ENCODE data around the gene ITGAD. TPM values are rescaled to one million over a fixed set of nuclear protein-coding genes. Genes with fewer than 3 reads are reported as not detected.

The ITGAD gene
- total and polyA plus RNA-seq, 2 of the 8 experiments (the other 6 are each of a cell fraction or from before 2014, with no cell fraction given) = 0.06 TPM; not detected in 1

DNA sequence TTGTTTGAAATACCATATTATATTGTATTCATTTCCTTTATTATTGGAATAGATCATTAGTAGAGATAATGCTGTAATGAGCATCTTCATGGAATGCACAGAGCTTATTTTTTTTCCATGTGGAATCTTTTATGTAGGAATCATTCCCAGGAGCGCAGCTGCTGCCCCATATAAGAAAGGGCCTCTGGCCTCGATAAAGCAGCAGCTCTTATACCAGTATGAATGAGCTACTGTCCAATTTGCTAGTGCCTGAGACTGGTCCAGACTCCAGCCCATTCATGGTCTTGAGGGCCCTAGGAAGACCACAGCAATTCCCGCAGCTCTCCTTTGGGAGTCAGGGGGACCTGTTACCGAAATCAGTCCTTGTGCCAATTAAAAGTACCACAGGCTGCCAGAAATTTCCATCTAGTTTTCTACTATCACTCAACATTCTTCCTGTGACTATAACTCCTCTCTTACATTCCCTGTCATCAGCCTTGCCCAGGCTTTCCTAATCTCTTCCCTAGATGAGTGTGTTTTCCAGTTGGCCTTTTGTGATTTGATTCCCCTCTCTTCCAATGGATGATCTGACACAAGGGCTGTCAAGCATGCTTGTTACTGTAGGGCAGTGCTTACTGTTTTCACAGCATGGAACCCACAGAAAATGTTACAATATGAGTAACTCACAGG lies 47.5 kb downstream of the ITGAD start:
- no peak overlapping the region for H2AFZ ChIP-seq (ENCODE audit: low read length)
- H2BK15ac ChIP-seq (ENCODE audit: low read length) = no peak overlapping the region
- H3K23me2 ChIP-seq (ENCODE audit: low read depth, low read length) = no peaks in the 10 kb centered on the region; the same call in 1 of the 2 replicates
- DNase-seq (ENCODE audit: low read depth in 1 of 2, low spot score in 2 of 2) = no peak
- H3K4me2 ChIP-seq (ENCODE audit: insufficient read depth in 1 of 2, low read depth in 2 of 2, low read length in 2 of 2) = no peak overlapping the region
- no peak overlapping the region for H2BK12ac ChIP-seq (ENCODE audit: low read depth, low read length)
- H2BK120ac ChIP-seq (replicated peaks; ENCODE audit: low read depth, low read length) = no peak overlapping the region
- no peak overlapping the region for H3K18ac ChIP-seq (ENCODE audit: extremely low read depth, low read length)
- no peak overlapping the region for H4K91ac ChIP-seq (replicated peaks; ENCODE audit: insufficient read length, low read length)
- no peak overlapping the region for H4K5ac ChIP-seq (ENCODE audit: insufficient read length, low read depth, low read length)
- no peak overlapping the region for H3K9ac ChIP-seq (replicated peaks in 1 of 4; ENCODE audit: extremely low read depth in 1 of 4, low read depth in 3 of 4, low read length in 3 of 4)
- no peak overlapping the region for H2BK20ac ChIP-seq (ENCODE audit: low read length)
- no peak overlapping the region for H3K56ac ChIP-seq (replicated peaks; ENCODE audit: insufficient read length, low read depth, low read length)
- no peaks in the 10 kb centered on the region; a peak in 1 of 7 replicates for H3K4me1 ChIP-seq (replicated peaks in 1 of 4; ENCODE audit: control insufficient read depth in 3 of 4, insufficient read depth in 4 of 4, low read length in 3 of 4)
- no peak overlapping the region for H3K4me3 ChIP-seq (ENCODE audit: extremely low read depth in 1 of 4, insufficient read depth in 2 of 4, low read depth in 3 of 4, low read length in 4 of 4)
- H3K36me3 ChIP-seq (ENCODE audit: control insufficient read depth in 2 of 4, insufficient read depth in 4 of 4, low read length in 3 of 4) = no peaks in the 10 kb centered on the region
- H3K79me2 ChIP-seq (ENCODE audit: control insufficient read depth in 1 of 2, insufficient read depth in 2 of 2, low read length in 2 of 2) = no peaks in the 10 kb centered on the region
- no peak overlapping the region for H3K27ac ChIP-seq (ENCODE audit: low read depth, low read length)
- WGBS, 2 experiments (ENCODE audit: extremely low coverage in 1 of 2, insufficient coverage in 1 of 2, insufficient read length in 1 of 2, insufficient replicate concordance in 2 of 2, low coverage in 1 of 2, low lambda C conversion rate in 2 of 2, missing lambda C conversion rate in 1 of 2) = 89% methylated on average over 4 of the region's 4 CpGs; no CpG with 5 or more reads in 1 of the 2 experiments
- no peak overlapping the region for H3K23ac ChIP-seq (ENCODE audit: insufficient read length)
- H3K4ac ChIP-seq (replicated peaks; ENCODE audit: insufficient read length, low read depth, low read length) = no peak overlapping the region
- ChIA-PET POLR2A (ENCODE audit: partially characterized antibody) (interaction anchor here (0.5 to 1.7 kb wide), 3 partner anchors 67 to 257 kb away, joined by 3 to 4 read pairs (median 4); partner anchors contain the start of gene RUSF1), CTCF (ENCODE audit: partially characterized antibody) (interaction anchor here (1.1 to 6.5 kb wide), 4 partner anchors 11 to 54 kb away, joined by 3 to 36 read pairs (median 18); partner anchors contain the start of gene COX6A2)
- H3K9me3 ChIP-seq (ENCODE audit: insufficient read depth in 2 of 2, low read depth in 1 of 2, low read length in 1 of 2) = no peaks in the 10 kb centered on the region
- no peaks in the 10 kb centered on the region for H3K79me1 ChIP-seq (ENCODE audit: low read depth, low read length)
- H3K27me3 ChIP-seq (replicated peaks in 1 of 4; ENCODE audit: control insufficient read depth in 3 of 4, extremely low read depth in 1 of 4, insufficient read depth in 3 of 4, low read length in 3 of 4) = peaks cover 0 to 2% (median 0%) of the 10 kb centered on the region in 4 experiments; a peak in 1 of 7 replicates
- H4K8ac ChIP-seq (ENCODE audit: extremely low read depth, insufficient read depth, low read length) = no peak overlapping the region
- no peak overlapping the region for H2BK5ac ChIP-seq (ENCODE audit: low read depth, low read length)
- H2AK5ac ChIP-seq (ENCODE audit: low read depth, low read length) = no peak overlapping the region
- no peak overlapping the region for H3K14ac ChIP-seq (ENCODE audit: insufficient read length)
- FAIRE-seq = no peak
- H4K20me1 ChIP-seq (replicated peaks in 1 of 2; ENCODE audit: control insufficient read depth in 1 of 2, insufficient read depth in 2 of 2, low read length in 2 of 2) = no peaks in the 10 kb centered on the region
- TF ChIP-seq GABPA (IDR thresholded peaks at IDR 0.05; ENCODE audit: borderline replicate concordance, insufficient read depth, low read length) (no peak), TBP (IDR thresholded peaks at IDR 0.05; ENCODE audit: low read depth, low read length) (no peak), TEAD4 (IDR thresholded peaks at IDR 0.05; ENCODE audit: low read depth, low read length) (no peak), RFX5 (IDR thresholded peaks at IDR 0.05; ENCODE audit: borderline replicate concordance, low read depth, low read length) (no peak), SUZ12 (IDR thresholded peaks at IDR 0.05; ENCODE audit: low read length) (no peak), RAD21 (IDR thresholded peaks at IDR 0.05 in 1 of 2, conservative IDR thresholded peaks at IDR 0.05 in 1 of 2; ENCODE audit: low read depth in 2 of 2, low read length in 2 of 2) (no peak), EGR1 (IDR thresholded peaks at IDR 0.05; ENCODE audit: borderline replicate concordance, low read depth, low read length) (no peak), FOSL1 (IDR thresholded peaks at IDR 0.05; ENCODE audit: insufficient read depth, low read depth, low read length) (no peak)
- TF ChIP-seq, protein P1, sequence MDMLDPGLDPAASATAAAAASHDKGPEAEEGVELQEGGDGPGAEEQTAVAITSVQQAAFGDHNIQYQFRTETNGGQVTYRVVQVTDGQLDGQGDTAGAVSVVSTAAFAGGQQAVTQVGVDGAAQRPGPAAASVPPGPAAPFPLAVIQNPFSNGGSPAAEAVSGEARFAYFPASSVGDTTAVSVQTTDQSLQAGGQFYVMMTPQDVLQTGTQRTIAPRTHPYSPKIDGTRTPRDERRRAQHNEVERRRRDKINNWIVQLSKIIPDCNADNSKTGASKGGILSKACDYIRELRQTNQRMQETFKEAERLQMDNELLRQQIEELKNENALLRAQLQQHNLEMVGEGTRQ (IDR thresholded peaks at IDR 0.05; ENCODE audit: low read length) = no peak

Measured in H1 (cell line).